ENCODE measurements around the gene ZNF423.
A peak's percentile ranks its signal among the peaks of the same experiment; 100 is the strongest.

ZNF423 gene

DNA sequence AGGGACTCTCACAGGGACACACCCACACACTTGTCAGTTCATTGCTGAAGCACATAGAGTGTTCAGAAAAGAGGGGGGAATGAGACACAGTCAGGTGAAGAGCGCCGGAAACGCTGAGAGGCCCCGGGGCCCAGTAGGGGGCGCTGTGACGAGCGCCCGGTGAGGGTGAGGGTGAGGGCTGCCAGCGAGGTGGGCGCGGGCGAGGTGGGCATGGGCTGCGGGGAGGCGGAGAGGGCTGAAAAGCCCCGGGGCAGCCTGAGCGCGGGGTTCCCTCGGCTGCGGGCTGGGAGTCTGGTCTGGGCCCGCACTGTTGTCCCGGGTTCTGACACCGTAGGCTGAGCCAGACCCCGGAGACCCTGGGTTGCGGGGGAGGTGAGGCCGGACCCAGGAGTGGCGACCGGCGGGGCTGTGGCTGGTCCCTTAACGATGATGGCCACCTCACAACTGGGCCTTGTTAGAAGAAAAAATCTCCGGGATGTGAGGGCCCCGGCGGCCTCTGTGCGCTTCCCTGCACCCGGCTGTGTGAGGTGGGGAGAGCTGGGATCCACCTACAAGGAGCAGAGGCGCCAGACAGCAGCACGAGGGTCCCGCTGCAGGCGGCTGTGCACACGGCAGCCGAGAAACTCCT, 390.9 kb downstream of the ZNF423 start:
- H3K4me2 ChIP-seq (ENCODE audit: low read length) = no peak overlapping the region; the same call in 1 of the 2 replicates
- no peaks in the 10 kb centered on the region for H4K20me1 ChIP-seq (ENCODE audit: insufficient read depth, low read length)
- no peak overlapping the region for H2AFZ ChIP-seq (ENCODE audit: low read length)
- no peaks in the 10 kb centered on the region for H3K36me3 ChIP-seq (ENCODE audit: insufficient read depth, low read length)
- no peak overlapping the region for H3K9ac ChIP-seq (ENCODE audit: low read length)
- no peaks in the 10 kb centered on the region for H3F3A ChIP-seq (ENCODE audit: insufficient read depth, low read length)
- no peaks in the 10 kb centered on the region for H3K27me3 ChIP-seq (ENCODE audit: insufficient read depth, low read length)
- H3K9me2 ChIP-seq (ENCODE audit: low read depth, low read length) = no peaks in the 10 kb centered on the region
- H3K9me3 ChIP-seq (ENCODE audit: low read length) = no peaks in the 10 kb centered on the region
- no peaks in the 10 kb centered on the region for H3K79me2 ChIP-seq (ENCODE audit: insufficient read depth, low read length)
- H3K4me1 ChIP-seq (ENCODE audit: insufficient read depth, low read length, severe bottlenecking) = peaks cover 29% of the 10 kb centered on the region
- TF ChIP-seq CTCF (IDR thresholded peaks at IDR 0.05; ENCODE audit: low read length) = peak; percentile 62
- TF ChIP-seq EZH2 (IDR thresholded peaks at IDR 0.05; ENCODE audit: borderline replicate concordance, low read length) = no peak
- H3K4me3 ChIP-seq (ENCODE audit: low read depth, low read length, poor library complexity, severe bottlenecking) = no peak overlapping the region
- H3K27ac ChIP-seq (ENCODE audit: low read depth, low read length, poor library complexity, severe bottlenecking) = no peak overlapping the region

GRCh38 chr16:49464093-49464492, 391.8 kb downstream of the ZNF423 start:
- Histone ChIP-seq H3K79me2 (ENCODE audit: insufficient read depth, low read length) (no peaks in the 10 kb centered on the region), H2AFZ (ENCODE audit: low read length) (no peak overlapping the region), H3K36me3 (ENCODE audit: insufficient read depth, low read length) (no peaks in the 10 kb centered on the region), H3K27me3 (ENCODE audit: insufficient read depth, low read length) (no peaks in the 10 kb centered on the region), H3K4me3 (ENCODE audit: low read depth, low read length, poor library complexity, severe bottlenecking) (no peak overlapping the region), H3K4me1 (ENCODE audit: insufficient read depth, low read length, severe bottlenecking) (peaks cover 29% of the 10 kb centered on the region), H3F3A (ENCODE audit: insufficient read depth, low read length) (no peaks in the 10 kb centered on the region), H3K4me2 (ENCODE audit: low read length) (peak overlapping the region; percentile 35; the same call in 1 of the 2 replicates), H3K27ac (ENCODE audit: low read depth, low read length, poor library complexity, severe bottlenecking) (peak overlapping the region; percentile 78), H3K9ac (ENCODE audit: low read length) (no peak overlapping the region; the same call in 1 of the 2 replicates), H4K20me1 (ENCODE audit: insufficient read depth, low read length) (no peaks in the 10 kb centered on the region), H3K9me3 (ENCODE audit: low read length) (no peaks in the 10 kb centered on the region), H3K9me2 (ENCODE audit: low read depth, low read length) (no peaks in the 10 kb centered on the region)
- no peak for TF ChIP-seq CTCF (IDR thresholded peaks at IDR 0.05; ENCODE audit: low read length)
- no peak for TF ChIP-seq EZH2 (IDR thresholded peaks at IDR 0.05; ENCODE audit: borderline replicate concordance, low read length)

DNA sequence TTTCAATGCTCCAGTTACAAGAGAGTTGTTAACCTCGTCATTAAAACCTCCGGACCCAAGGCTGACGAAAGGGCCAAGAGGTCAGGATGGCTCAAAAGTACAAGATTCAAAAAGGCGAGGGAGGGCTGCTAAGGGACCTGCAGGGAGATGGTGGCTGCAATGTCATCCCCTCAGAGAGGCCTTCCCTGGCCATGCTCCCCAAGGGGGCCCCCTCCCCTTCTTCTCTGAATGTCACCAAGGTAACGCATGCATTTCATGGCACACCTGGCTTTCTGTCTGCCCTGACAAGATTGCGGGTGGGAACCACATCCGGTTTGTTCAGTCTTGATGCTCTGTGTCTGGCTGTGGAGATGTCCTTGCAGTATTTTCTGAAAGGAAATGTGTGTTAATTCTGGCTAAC, 392.4 kb downstream of the ZNF423 start:
- peak overlapping the region; percentile 78 for H3K27ac ChIP-seq (ENCODE audit: low read depth, low read length, poor library complexity, severe bottlenecking)
- H3F3A ChIP-seq (ENCODE audit: insufficient read depth, low read length) = no peaks in the 10 kb centered on the region
- no peaks in the 10 kb centered on the region for H3K79me2 ChIP-seq (ENCODE audit: insufficient read depth, low read length)
- no peak overlapping the region for H3K4me3 ChIP-seq (ENCODE audit: low read depth, low read length, poor library complexity, severe bottlenecking)
- peak overlapping the region; percentile 35; the same call in 1 of the 2 replicates for H3K4me2 ChIP-seq (ENCODE audit: low read length)
- no peaks in the 10 kb centered on the region for H3K36me3 ChIP-seq (ENCODE audit: insufficient read depth, low read length)
- no peaks in the 10 kb centered on the region for H4K20me1 ChIP-seq (ENCODE audit: insufficient read depth, low read length)
- TF ChIP-seq EZH2 (IDR thresholded peaks at IDR 0.05; ENCODE audit: borderline replicate concordance, low read length) = no peak
- no peak for TF ChIP-seq CTCF (IDR thresholded peaks at IDR 0.05; ENCODE audit: low read length)
- H3K9ac ChIP-seq (ENCODE audit: low read length) = peak overlapping the region; percentile 22; the same call in 1 of the 2 replicates
- H3K4me1 ChIP-seq (ENCODE audit: insufficient read depth, low read length, severe bottlenecking) = peaks cover 29% of the 10 kb centered on the region
- H3K9me3 ChIP-seq (ENCODE audit: low read length) = no peaks in the 10 kb centered on the region
- no peaks in the 10 kb centered on the region for H3K27me3 ChIP-seq (ENCODE audit: insufficient read depth, low read length)
- no peak overlapping the region for H2AFZ ChIP-seq (ENCODE audit: low read length)
- H3K9me2 ChIP-seq (ENCODE audit: low read depth, low read length) = no peaks in the 10 kb centered on the region
